GM18498 (cell line): Measurements from ENCODE around the gene MAGEA8.
"Not testable (repeated sequence)": the region's sequence is repeated elsewhere in the genome, so short reads cannot be mapped to it uniquely, and the experiment has no call there.

Source experiments
- ATAC-seq: cut with Tn5 transposase; IDR thresholded peaks from one replicate; pipeline ENCODE4 v1.9.1; 2021; ENCODE audit warnings: mild to moderate bottlenecking, moderate library complexity; ENCODE audit not compliant: unreplicated experiment

MAGEA8 gene

DNA sequence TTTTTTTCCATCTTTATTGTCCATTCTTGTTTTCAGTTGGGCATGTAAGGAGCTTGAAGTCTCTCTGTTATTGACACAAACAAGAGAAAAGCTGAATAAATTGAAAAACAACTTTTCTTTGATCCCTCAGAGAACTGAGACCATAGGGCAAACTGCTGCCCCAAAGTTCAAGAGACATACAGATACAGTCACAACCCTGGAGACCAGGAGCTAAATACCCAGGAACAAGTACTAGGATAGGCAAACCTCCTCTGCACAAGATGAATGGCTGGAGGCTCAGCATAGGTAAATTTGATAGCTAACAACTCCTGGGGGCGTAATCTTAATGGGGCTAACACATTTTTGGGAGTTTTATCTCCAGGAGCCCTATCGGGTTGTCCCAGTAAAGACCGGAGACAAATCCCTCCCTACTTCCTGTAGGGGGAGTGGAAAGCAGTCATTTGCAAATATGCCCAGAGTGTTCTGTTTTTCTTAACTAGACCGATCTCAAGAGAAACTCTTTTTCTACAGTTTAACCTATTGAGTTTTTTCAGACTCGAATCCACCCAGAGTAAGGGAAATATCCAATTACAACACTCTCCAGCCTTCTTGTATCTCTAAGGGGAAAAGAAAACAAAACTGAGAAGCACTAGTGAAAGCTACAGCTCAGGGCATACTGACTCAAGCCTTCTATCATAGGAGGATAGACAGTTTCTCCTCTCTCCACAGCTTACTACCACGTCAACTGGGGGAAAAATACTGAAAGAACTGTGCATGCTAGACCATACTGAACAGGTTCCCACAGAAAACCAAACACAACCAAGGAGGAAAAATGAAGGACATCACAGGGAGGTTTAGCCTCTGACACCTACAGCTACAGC is 23.1 kb downstream of the MAGEA8 start:
- ATAC-seq = peak; percentile 92

DNA sequence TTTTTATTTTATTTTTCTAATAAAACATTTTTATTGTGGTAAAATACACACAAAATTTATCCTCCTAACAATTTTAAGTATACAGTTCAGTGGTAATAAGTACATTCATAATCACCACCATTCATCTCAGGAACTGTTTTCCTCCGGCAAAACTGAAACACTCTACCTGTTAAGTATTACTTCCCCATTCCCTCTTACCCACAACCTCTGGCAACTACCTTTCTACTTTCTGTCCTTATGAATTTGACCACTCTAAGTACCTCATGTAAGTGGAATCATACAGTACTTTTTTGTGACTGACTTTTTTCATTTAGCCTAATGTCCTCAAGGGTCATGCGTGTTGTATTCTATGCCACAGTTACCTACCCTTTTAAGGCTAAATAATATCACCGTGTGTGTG is 27.3 kb downstream of the MAGEA8 start:
- ATAC-seq = peak; percentile 62

DNA sequence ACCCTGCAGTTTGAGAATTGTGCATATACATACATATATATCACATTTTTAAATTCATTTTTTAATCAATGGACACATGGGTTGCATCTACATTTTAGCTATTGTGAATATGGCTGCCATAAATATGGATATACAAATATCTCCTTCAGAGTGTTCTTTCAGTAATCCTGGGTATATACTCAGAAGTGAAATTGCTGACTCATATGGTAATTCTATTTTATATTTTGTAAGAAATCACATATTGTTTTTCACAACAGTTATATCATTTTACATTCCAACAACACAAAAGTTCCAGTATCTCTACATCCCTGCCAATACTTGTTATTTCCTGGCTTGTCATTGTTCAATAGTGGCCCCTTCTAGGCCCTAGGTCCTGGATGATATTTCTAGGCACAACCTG is 27.7 kb downstream of the MAGEA8 start:
- no peak for ATAC-seq

DNA sequence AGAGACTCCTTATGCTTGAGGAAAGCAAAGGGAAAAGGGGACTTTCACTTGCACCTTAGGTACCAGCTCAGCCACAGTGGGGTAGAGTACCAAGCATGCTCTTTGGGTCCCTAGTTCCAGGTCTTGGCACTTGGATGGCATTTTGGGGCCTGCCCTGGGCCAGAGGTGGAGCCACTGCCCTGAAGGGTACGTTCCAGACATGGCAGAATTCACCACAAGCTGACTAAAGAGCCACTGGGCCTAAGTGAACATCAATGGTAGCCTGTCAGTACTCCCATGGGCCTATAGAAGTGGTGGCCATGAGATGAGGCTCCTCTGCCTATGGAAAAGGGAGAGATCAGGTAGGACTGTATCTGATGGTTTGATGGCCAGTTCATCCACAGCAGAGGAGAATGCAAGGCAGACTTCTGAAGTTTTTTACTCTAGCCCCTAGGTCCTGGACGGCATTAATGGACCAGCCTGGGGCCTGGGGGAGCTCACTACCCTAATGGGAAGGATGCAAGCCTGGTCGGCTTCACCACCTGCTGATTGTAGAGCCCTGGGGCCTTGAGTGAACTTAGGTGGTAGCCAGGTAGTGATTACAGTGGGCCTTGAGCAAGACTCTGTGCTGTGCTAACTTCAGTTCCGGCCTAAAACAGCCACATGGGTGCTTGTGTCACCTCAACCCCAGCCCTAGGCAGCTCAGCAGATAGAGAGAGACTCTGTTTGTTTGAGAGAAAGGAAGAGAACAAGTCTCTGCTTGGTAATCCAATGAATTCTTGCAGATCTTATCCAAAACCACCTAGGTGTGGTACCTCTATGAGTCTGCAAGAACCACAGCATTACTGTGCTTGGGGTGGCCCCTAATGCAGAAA is 28.6 kb downstream of the MAGEA8 start:
- no peak for ATAC-seq

DNA sequence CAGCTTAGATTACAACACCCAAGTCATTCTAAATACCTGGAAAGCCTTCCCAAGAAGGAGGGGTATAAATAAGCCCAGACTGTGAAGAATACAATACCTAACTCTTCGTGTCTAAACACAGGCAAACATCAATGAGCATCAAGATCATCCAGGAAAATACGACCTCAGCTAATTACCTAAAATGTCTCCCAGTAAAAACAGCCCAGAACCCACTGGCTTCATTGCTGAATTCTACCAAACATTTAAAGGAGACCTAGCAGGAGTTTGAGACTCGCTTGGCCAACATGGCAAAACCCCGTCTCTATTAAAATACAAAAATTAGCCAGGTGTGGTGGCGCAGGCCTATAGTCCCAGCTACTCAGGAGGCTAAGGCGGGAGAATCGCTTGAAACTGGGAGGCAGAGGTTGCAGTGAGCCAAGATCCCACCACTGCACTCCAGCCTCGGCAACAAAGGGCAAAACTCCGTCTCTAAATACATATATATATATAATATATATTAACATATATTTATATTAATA is 29.3 kb downstream of the MAGEA8 start:
- no peak for ATAC-seq

DNA sequence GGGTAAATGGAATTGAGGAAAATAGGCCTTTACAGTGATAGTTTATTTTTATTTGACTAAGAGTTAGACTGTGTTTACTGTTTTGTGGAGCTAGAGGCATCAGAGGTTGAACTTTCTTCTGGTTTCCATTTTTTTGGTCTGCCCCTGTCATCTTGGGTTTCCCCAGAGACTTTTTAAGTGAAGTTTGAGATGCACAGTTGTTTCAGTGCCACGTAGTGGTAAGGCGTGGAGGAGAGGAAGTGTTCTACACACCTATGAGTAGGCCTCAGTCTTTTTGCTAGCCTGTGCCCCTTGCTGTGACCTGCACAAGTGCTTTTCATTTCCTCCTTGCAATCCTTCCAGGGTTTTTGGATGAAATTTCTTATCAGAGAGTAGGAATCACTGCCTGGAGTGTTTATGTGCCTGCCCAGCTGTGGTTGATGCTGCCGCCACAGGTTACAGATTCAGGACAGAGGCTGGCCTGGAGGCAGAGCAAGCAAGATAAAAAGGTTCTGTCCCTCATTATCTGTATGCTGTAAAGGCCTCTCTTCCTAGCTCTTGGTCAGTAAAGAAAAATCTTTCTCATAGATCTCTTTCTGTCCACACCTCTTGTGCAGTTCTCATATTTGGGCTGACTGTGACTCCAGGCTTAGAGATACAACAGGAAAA is 35.9 kb downstream of the MAGEA8 start:
- peak; percentile 75 for ATAC-seq

DNA sequence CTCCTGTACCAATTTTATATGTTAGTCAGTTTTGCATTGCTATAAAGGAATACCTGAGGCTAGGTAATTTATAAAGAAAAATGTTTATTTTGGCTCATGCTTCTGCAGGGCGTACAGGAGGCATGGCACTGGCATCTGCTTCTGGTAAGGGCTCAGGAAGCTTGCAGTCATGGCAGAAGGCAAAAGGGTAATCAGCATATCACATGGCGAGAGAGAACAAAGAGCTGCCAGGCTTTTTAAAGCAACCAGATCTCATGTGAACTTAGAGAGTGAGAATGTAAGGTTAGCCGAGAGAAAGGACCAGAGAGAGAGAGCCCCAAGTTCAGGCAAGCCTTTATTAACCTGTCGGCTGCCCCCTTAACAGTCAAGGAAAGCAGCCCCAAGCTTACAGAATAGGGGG is 42.9 kb downstream of the MAGEA8 start:
- ATAC-seq = not testable (repeated sequence)

DNA sequence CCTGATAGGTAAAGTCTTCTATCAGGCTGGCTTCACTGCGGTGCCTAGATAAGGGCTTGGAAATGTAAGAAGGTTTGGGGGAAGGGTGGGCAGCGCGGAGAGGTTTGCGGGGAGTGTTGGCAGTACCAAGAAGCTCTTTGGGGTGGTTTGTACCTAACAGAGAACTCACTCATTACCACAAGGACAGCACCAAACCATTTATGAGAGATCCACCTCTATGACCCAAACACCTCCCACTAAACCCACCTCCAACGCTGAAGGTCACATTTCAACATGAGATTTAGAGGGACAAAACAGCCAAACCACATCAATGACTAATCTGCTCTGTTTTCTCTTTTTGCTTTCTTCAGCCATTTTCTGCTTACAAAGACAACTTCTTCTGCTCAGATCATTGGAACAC is 43.5 kb downstream of the MAGEA8 start:
- not testable (repeated sequence) for ATAC-seq

DNA sequence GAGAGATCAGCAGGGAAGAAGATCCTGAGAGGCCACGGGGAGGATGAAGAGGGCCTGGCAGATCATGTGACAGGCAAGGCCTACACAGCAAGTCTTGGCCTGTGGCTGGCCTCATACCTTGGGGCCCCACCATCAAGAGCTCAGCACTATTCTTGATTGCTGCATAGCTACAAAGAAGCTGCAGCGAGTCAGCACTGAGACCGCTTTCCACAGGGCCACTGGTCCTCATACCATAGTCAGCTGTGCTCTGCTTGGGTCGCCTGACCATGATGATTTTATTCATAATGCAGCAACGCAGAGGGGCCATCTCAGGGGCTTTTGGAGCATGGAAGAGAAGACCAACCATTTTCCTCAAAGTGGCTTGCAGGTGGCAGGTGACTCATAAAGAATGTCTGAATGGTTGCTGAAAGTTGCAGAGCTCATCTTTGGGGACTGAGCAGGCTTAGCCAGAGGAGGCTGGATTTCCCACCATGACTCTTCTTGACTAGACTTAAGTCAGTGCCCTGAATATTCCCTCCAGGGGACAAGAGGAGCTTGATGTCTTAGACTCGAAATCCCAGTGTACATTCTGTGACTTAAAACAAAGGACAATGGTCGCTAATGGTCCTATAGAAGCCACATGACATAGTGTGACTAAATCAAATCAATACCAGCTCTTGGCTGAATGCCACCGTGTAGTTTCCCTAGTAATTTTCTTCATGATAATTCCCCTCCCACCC is 46.4 kb downstream of the MAGEA8 start:
- ATAC-seq = not testable (repeated sequence)

DNA sequence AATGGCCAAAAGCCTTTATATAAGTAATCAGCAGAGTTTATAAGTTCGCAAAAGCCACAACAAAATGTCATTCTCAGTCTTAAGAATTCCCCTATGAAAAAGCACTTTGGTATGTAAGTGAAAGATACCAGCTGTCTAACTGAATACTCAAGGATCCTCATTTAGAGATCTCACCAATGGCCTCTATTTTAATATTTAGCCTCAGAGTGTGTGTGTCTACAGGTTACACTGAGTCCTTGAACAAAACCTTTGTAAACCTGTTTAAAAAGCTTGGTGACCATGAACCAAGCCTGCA is 46.9 kb downstream of the MAGEA8 start:
- ATAC-seq = not testable (repeated sequence)

DNA sequence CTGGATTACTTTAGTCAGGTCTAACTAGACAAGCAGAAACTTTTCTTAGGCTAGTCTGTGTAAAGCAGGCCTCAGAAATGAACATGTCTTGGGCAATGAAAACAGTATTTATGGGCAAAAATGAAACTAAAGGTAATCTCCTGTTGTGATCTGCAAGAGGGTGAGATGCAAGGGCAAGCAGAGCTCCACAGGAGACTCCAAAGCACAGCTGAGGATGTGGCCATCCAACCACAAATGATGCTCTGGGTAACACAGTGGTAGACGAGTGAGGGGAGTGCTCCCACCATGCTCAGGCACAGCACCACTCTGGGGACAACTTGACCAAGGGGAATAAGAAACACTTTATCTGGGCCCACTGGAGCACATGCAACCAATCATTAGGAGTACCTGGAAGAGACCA is 47.7 kb downstream of the MAGEA8 start:
- not testable (repeated sequence) for ATAC-seq

DNA sequence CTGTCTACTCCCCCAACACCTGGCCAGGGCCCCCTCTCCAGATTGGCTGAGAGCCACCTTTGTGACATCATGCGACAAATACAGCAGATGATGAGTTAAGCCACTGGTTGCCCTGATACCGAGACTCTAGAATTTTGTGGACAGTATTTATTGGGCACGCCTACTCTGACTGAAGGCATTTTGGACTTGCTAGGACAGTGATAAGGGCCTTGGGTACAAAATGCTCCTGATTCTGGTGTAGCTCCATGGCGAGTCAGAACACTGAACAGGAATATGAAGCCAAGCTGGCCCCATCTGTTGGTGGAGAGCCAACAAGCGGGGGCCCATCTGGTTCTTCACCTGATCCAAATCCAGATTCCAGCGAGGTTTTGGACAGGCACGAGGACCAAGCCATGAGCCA is 48.4 kb downstream of the MAGEA8 start, which contains the start of gene HSFX4:
HSFX4 (plus strand) TSS at position 174 of the 400 bp plus-strand sequence; CDS start at position 246, 72 bp downstream.
- ATAC-seq = not testable (repeated sequence)

DNA sequence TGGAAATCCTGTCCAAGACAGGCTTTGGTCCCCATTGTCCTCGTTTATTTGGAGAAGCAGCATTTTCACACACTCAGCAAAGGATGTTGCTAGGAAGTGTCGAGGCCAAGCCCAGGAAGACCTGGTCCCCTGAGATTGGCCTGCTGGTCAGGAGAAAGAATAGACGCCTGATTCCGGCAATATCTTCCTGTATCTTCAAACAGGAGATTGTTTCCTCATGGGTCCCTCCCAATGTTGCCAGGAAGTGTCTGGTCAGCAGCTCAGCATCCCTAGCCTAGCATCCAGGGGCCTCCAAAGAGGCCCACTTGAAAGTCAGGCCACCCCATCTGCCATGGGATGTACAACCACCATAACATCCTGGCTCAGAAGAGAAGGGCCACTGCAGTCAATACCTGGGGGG is 50.4 kb downstream of the MAGEA8 start:
- not testable (repeated sequence) for ATAC-seq

DNA sequence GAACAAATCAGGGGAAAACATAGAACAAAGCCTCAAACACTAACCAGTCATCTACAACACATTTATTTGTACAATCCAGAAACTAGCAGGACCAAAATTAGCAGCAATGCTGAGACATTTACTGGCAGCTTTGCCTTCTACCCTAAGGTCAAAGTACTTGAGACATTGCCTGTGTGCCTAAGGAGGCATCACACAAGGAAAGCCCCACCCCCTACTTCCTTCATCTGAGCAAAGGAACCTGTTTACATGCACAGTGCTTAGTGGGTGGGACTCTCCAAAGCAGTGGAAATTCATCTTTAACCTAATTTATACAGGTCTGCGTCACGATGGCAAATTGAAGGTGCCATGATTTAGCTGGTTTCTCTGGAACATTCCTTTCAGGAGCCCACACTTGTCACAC is 51.2 kb downstream of the MAGEA8 start:
- not testable (repeated sequence) for ATAC-seq

DNA sequence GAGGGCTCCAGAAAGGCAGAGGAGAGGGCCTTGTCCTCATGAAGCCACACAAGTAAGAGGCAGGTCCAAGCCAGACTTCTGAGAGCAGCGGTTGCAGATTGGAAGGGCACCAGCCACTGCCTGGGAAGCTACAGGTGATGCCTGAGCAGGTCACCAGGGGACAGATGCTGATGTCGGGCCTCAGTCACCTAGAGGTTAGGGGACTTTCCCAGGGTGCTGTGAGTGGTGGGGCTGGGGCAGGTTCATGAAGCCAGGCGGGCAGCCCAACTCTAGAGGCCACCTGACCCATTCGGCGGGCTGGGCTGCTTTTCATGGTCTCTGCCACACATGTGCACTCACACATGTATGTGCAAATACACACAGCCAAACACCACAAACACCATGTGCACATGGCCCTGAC is 52.0 kb downstream of the MAGEA8 start:
- not testable (repeated sequence) for ATAC-seq

DNA sequence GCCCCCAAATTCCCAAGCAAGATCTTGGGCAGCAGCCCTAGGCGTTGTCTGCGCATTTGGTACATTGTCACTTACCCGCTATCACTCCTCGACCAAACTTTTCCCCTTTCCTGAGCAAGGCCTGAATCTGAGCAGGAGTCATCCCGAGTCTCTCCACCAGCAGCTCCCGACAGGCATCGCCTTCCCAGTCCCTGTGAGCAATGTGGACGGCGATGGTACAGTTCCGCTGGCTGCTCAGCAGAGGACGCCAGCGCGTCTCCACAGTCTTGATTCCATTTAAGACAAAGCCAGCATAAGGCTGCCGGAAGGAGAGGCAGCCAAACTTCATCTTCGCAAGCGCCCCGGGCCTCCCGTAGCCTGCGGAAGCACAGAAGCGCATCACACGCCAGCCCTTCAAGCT is 52.6 kb downstream of the MAGEA8 start:
- not testable (repeated sequence) for ATAC-seq
